Body of pancreas (tissue), 4 donors: ENCODE results near the gene RAB17. TPM values are rescaled to one million over a fixed set of nuclear protein-coding genes. Genes with fewer than 3 reads are reported as not detected.

Experiments
- ATAC-seq: fragments of 150-250 bp; one replicate; pipeline ENCODE4 v1.9.1; 2016
- DNase-seq, 4 donors: peaks; one replicate each; pipeline ENCODE4 v3.0.0-alpha.2; 2019
- H3K27ac ChIP-seq, 4 donors: fragments of 200-600 bp; sonication (generic); 1 replicate in 3 of 4; 2 replicates in 1 of 4; pipeline versions ENCODE4 v1.5.1 to v1.6.1; 2016 to 2019; ENCODE audit warnings: mild to moderate bottlenecking in 1 of 4, mixed read lengths in 1 of 4, moderate library complexity in 1 of 4
- H3K27me3 ChIP-seq, 2 donors: fragments of 200-600 bp; sonication (generic); one replicate each; pipeline ENCODE4 v1.6.0; 2016; ENCODE audit warnings: mild to moderate bottlenecking in 1 of 2
- H3K36me3 ChIP-seq, 2 donors: fragments of 200-600 bp; sonication (generic); replicated peaks in 1 of 2; 2 replicates each; pipeline ENCODE4 v1.5.1; 2016; ENCODE audit warnings: low read depth in 2 of 2; ENCODE audit not compliant: insufficient read depth in 1 of 2
- H3K4me1 ChIP-seq: fragments of 200-600 bp; sonication (generic); one replicate; pipeline ENCODE4 v1.6.0; 2016
- H3K4me3 ChIP-seq, 2 donors: fragments of 200-600 bp; sonication (generic); 1 replicate in 1 of 2; 2 replicates in 1 of 2; pipeline ENCODE4 v1.5.1; 2016 to 2019
- H3K9me3 ChIP-seq, 3 donors: fragments of 200-600 bp; sonication (generic); 1 replicate in 2 of 3; 2 replicates in 1 of 3; pipeline ENCODE4 v1.5.1; 2016
- POLR2A ChIP-seq, 3 donors: fragments of 450-650 bp; IDR thresholded peaks; one replicate each; pipeline ENCODE4 v1.6.1; 2016; ENCODE audit warnings: antibody characterized with exemption in 3 of 3, mild to moderate bottlenecking in 2 of 3
- WGBS, 2 donors: methylation state at CpG; one replicate each; pipeline ENCODE4 v1.1.5; 2017; 5-methylcytosine and 5-hydroxymethylcytosine counted together
- intact Hi-C: fragments of 100-400 bp; cut with DNase I; formaldehyde crosslinking; loops from one replicate; pipeline ENCODE4 v1.15.1; 2023
- total RNA-seq, 2 donors: library from RNA; depleted of rRNA; stranded (reverse); fragments of >200 nt; gene quantifications; one replicate each; pipeline ENCODE4 v1.1.0, GENCODE V29; 2016
- TF ChIP-seq, protein P1 (sequence below), 7 experiments: fragments of 450-650 bp in 4 of 7; fragments of 200-600 bp in 3 of 7; sonication (generic) in 3 of 7; IDR thresholded peaks; one replicate each; pipeline ENCODE4 v1.5.1; 2016 to 2019; ENCODE audit warnings: antibody characterized with exemption in 7 of 7

Gene RAB17
- total RNA-seq, 2 donors from 2014 or later = 35.3 to 38.9 TPM

DNA sequence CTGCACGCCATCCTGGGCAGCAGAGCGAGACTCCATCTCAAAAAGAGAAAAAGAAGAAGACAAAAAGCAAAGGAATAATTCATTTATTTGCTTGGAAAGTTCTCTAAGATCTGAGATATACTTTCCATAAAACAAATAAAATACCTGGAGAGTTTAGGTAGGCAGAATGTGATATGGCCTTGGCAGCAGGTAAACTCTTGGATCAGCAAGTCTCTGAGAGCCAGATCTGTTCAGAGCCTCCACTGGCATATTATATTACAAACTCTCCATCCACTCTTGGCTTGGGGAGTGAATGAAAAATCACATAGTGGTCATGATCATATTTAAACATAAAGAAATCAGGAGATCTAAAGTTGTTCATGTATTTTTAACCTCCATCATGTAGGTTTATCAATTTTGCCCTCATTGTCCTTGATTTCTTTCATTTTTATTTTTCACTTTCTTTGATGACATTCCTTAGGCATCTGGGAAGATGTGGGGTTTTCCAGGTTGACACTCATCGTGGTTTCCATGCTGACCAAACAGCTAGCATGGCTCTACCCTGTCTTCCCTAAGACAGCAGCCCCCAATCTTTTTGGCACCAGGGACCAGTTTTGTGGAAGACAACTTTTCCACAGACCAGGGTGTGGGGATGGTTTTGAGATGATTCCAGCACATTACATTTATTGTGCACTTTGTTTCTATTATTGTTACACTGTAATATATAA, 47.0 kb upstream of the RAB17 start:
- intact Hi-C loops = no loop called here
- DNase-seq = no peak
- Histone ChIP-seq H3K9me3 (no peaks in the 10 kb centered on the region), H3K4me1 (peaks cover 13% of the 10 kb centered on the region), H3K27me3 (no peaks in the 10 kb centered on the region), H3K27ac (no peak overlapping the region), H3K4me3 (no peak overlapping the region), H3K36me3 (no peaks in the 10 kb centered on the region)
- WGBS, 2 donors = 69 to 83% methylated on average over 3 of the region's 3 CpGs
- TF ChIP-seq POLR2A (IDR thresholded peaks at IDR 0.05) = no peak
- TF ChIP-seq, protein P1, sequence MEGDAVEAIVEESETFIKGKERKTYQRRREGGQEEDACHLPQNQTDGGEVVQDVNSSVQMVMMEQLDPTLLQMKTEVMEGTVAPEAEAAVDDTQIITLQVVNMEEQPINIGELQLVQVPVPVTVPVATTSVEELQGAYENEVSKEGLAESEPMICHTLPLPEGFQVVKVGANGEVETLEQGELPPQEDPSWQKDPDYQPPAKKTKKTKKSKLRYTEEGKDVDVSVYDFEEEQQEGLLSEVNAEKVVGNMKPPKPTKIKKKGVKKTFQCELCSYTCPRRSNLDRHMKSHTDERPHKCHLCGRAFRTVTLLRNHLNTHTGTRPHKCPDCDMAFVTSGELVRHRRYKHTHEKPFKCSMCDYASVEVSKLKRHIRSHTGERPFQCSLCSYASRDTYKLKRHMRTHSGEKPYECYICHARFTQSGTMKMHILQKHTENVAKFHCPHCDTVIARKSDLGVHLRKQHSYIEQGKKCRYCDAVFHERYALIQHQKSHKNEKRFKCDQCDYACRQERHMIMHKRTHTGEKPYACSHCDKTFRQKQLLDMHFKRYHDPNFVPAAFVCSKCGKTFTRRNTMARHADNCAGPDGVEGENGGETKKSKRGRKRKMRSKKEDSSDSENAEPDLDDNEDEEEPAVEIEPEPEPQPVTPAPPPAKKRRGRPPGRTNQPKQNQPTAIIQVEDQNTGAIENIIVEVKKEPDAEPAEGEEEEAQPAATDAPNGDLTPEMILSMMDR (IDR thresholded peaks at IDR 0.05) = no peak
- ATAC-seq = no peak

DNA sequence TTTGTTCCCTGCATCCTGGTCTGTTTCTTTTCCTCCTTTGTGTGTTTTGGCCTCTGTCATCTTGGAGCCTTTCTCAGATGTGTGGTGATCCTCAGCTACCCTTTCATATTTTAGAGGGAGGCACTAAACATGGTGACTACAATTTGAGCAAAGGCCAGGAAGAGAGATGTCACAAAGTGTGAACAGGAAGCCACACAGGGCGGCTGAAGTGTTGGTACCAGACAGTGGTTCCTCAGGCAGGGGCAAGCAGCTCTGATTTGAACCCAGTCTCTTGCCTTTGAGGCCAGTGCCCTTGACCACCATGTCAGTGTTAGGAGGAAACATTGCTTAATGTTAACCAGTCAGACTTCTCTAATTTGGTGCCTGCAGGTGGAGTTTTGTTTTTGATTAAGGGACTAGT, 46.0 kb upstream of the RAB17 start:
- TF ChIP-seq POLR2A (IDR thresholded peaks at IDR 0.05) = no peak
- TF ChIP-seq, protein P1 (IDR thresholded peaks at IDR 0.05) = no peak
- WGBS, 2 donors = 69 to 88% methylated on average over 1 of the region's 1 CpG
- intact Hi-C loops = no loop called here

DNA sequence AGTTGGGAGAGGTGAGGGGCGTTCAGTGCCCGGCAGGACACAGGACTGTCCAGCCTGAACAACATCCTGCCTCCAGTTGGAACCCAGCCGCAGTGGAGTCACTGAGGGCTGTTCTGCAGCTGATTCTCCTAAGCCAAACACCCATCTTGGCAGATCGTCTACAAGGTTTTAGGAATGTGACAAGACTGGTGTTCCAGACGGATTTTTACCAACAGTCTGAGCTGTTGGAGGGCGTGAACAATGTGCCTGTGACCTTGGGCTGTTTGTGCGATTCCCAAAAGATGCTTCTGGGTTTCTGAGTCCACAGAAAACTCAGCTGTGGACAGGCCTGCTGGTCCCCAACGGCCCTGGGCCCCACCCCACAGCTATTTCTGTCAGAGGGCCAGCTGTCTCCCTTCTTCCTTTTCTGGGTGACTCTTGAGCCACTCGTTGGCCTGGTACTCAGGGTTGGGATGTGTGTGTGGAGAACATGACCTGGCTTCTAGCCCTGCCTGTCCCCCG, 42.6 kb upstream of the RAB17 start:
- intact Hi-C loops = no loop called here
- H3K27me3 ChIP-seq = no peaks in the 10 kb centered on the region
- no peak overlapping the region for H3K27ac ChIP-seq
- H3K4me1 ChIP-seq = peaks cover 35% of the 10 kb centered on the region
- H3K36me3 ChIP-seq = no peaks in the 10 kb centered on the region
- no peak for ATAC-seq
- DNase-seq = no peak
- 75 to 87% methylated on average over 5 to 10 of the region's 10 CpGs for WGBS, 2 donors
- H3K4me3 ChIP-seq = no peak overlapping the region
- no peak for TF ChIP-seq POLR2A (IDR thresholded peaks at IDR 0.05)
- TF ChIP-seq, protein P1 (IDR thresholded peaks at IDR 0.05) = no peak
- H3K9me3 ChIP-seq = no peaks in the 10 kb centered on the region

More for the DNA sequence above, 46.0 kb upstream of the RAB17 start:
- Histone ChIP-seq H3K9me3 (no peaks in the 10 kb centered on the region), H3K27ac (no peak overlapping the region), H3K27me3 (no peaks in the 10 kb centered on the region), H3K4me3 (no peak overlapping the region), H3K4me1 (peaks cover 13% of the 10 kb centered on the region), H3K36me3 (no peaks in the 10 kb centered on the region)
- DNase-seq (no peak), ATAC-seq (no peak)

DNA sequence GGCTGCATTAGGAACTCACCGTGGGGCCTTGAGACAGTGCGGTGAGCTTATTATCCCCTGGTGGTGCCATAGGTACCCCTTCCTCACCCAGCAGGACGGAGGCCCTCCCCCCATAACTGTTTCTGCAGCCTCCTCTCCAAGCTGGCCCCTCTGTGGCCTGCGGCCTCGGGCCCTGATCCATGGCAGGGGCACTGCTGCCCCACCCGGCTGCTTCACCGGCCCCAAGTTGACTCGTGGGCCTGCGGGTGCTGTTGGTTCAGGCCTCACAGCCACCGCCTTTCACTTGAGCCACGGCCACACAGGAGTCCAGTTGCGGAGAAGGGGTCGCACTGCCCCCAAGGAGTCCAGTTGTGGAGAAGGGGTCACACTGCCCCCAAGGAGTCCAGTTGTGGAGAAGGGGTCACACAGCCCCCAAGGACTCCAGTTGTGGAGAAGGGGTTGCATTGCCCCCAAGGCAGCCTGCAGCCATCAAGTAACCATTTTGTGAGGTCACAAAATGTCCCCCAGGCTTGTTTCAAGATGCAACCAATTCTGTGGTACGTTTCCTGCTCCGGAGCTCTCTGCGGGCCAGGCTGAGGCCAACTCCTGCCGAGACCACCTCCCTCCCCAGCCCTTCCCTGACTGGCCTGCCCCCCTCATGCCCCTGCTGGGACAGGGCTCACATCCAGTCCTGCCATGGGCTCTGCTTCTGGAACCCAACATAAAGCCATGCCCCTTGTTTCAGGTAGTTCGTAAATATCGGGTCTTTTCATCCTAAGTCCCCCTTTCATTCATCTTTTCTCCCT, 41.5 kb upstream of the RAB17 start:
- ATAC-seq (no peak), DNase-seq (no peak)
- Histone ChIP-seq H3K4me3 (no peak overlapping the region), H3K27me3 (no peaks in the 10 kb centered on the region), H3K4me1 (peaks cover 29% of the 10 kb centered on the region), H3K36me3 (no peaks in the 10 kb centered on the region), H3K9me3 (no peaks in the 10 kb centered on the region), H3K27ac (no peak overlapping the region)
- intact Hi-C loops = no loop called here
- TF ChIP-seq, protein P1 (IDR thresholded peaks at IDR 0.05) = no peak
- no peak for TF ChIP-seq POLR2A (IDR thresholded peaks at IDR 0.05)
- WGBS, 2 donors = 88 to 97% methylated on average over 14 to 19 of the region's 19 CpGs
